H1 (cell line): ENCODE measurements around the gene HDAC2. TPM values are rescaled to one million over a fixed set of nuclear protein-coding genes. Genes with fewer than 3 reads are reported as not detected.

Source experiments
- CTCF ChIA-PET: fragments of 300-600 bp; sonication (Branson Sonifier 250); formaldehyde crosslinking; loops from one replicate; lab custom pipeline; 2021; ENCODE audit not compliant: partially characterized antibody; lab: Charles Lee
- POLR2A ChIA-PET: fragments of 300-600 bp; sonication (Branson Sonifier 250); formaldehyde crosslinking; loops from one replicate; lab custom pipeline; 2021; ENCODE audit warnings: inconsistent platforms; ENCODE audit not compliant: partially characterized antibody; lab: Charles Lee
- DNase-seq, 2 experiments: peaks; one replicate each; pipeline versions ENCODE4 v3.0.0 to v3.0.0-alpha.2; 2010 to 2022; ENCODE audit warnings: low spot score in 2 of 2, low read depth in 1 of 2, mixed read lengths in 1 of 2
- FAIRE-seq: peaks from 2 replicates; lab custom pipeline; 2011; peaks lifted over from hg19 to GRCh38; lab: Jason Lieb, UNC
- H2AFZ ChIP-seq: 2 replicates; pipeline ENCODE4 v1.8.1; 2012; ENCODE audit warnings: low read length, inconsistent platforms
- H2AK5ac ChIP-seq: 2 replicates; pipeline ENCODE4 v1.6.1; 2013; ENCODE audit warnings: low read depth, low read length
- H2BK120ac ChIP-seq: replicated peaks from 2 replicates; pipeline ENCODE3; 2013; ENCODE audit warnings: low read depth, low read length, inconsistent platforms
- H2BK12ac ChIP-seq: 2 replicates; pipeline ENCODE4 v1.6.1; 2013; ENCODE audit warnings: low read depth, low read length
- H2BK15ac ChIP-seq: 2 replicates; pipeline ENCODE4 v1.6.1; 2013; ENCODE audit warnings: low read length
- H2BK20ac ChIP-seq: 2 replicates; pipeline ENCODE4 v1.6.1; 2013; ENCODE audit warnings: low read length
- H2BK5ac ChIP-seq: 2 replicates; pipeline ENCODE4 v1.6.1; 2013; ENCODE audit warnings: low read depth, low read length
- H3K14ac ChIP-seq: 2 replicates; pipeline ENCODE4 v1.6.1; 2013; ENCODE audit warnings: inconsistent platforms; ENCODE audit not compliant: insufficient read length
- H3K18ac ChIP-seq: 2 replicates; pipeline ENCODE4 v1.6.1; 2013; ENCODE audit warnings: low read length; ENCODE audit errors: extremely low read depth
- H3K23ac ChIP-seq: 2 replicates; pipeline ENCODE4 v1.6.1; 2013; ENCODE audit warnings: inconsistent platforms; ENCODE audit not compliant: insufficient read length
- H3K23me2 ChIP-seq: 2 replicates; pipeline ENCODE4 v1.6.1; 2013; ENCODE audit warnings: low read depth, low read length
- H3K27ac ChIP-seq: 2 replicates; pipeline ENCODE4 v1.6.1; 2011; ENCODE audit warnings: low read depth, low read length, inconsistent platforms
- H3K27me3 ChIP-seq, 4 experiments: replicated peaks in 1 of 4; 1 replicate in 1 of 4; 2 replicates in 3 of 4; pipeline versions ENCODE4 v1.6.1 to v1.8.1; 2011 to 2013; ENCODE audit warnings: low read length in 3 of 4, mild to moderate bottlenecking in 3 of 4, inconsistent platforms in 2 of 4, mixed read lengths in 2 of 4, moderate library complexity in 1 of 4; ENCODE audit not compliant: control insufficient read depth in 3 of 4, insufficient read depth in 3 of 4; ENCODE audit errors: extremely low read depth in 1 of 4
- H3K36me3 ChIP-seq, 4 experiments: 2 replicates each; pipeline versions ENCODE4 v1.6.1 to v1.8.1; 2011 to 2013; ENCODE audit warnings: mild to moderate bottlenecking in 4 of 4, low read length in 3 of 4, moderate library complexity in 2 of 4, control low read depth in 1 of 4, inconsistent platforms in 1 of 4; ENCODE audit not compliant: insufficient read depth in 4 of 4, control insufficient read depth in 2 of 4
- H3K4ac ChIP-seq: replicated peaks from 2 replicates; pipeline ENCODE3; 2013; ENCODE audit warnings: low read length, low read depth, mixed read lengths, inconsistent platforms; ENCODE audit not compliant: insufficient read length
- H3K4me1 ChIP-seq, 4 experiments: replicated peaks in 1 of 4; 1 replicate in 1 of 4; 2 replicates in 3 of 4; pipeline versions ENCODE4 v1.6.1 to v1.8.1; 2011 to 2013; ENCODE audit warnings: low read length in 3 of 4, inconsistent platforms in 2 of 4, mixed read lengths in 1 of 4; ENCODE audit not compliant: insufficient read depth in 4 of 4, control insufficient read depth in 3 of 4
- H3K4me2 ChIP-seq, 2 experiments: 2 replicates each; pipeline versions ENCODE4 v1.6.1 to v1.8.1; 2011 to 2013; ENCODE audit warnings: low read depth in 2 of 2, low read length in 2 of 2, control low read depth in 1 of 2, inconsistent platforms in 1 of 2, mild to moderate bottlenecking in 1 of 2; ENCODE audit not compliant: insufficient read depth in 1 of 2
- H3K4me3 ChIP-seq, 4 experiments: fragments of 200-600, 300-600 bp in 1 of 4; sonication (generic), shearing (Covaris generic), sonication (Bioruptor Twin) in 1 of 4; 2 replicates each; pipeline versions ENCODE4 v1.5.1 to v1.8.1; 2011 to 2016; ENCODE audit warnings: low read length in 4 of 4, low read depth in 3 of 4, control low read depth in 2 of 4, inconsistent platforms in 2 of 4, mild to moderate bottlenecking in 2 of 4, mixed read lengths in 1 of 4, moderate library complexity in 1 of 4; ENCODE audit not compliant: insufficient read depth in 2 of 4; ENCODE audit errors: extremely low read depth in 1 of 4
- H3K56ac ChIP-seq: replicated peaks from 2 replicates; pipeline ENCODE3; 2013; ENCODE audit warnings: low read depth, mild to moderate bottlenecking, mixed read lengths, low read length, inconsistent platforms; ENCODE audit not compliant: insufficient read length
- H3K79me1 ChIP-seq: 2 replicates; pipeline ENCODE4 v1.6.1; 2013; ENCODE audit warnings: low read depth, low read length, control low read depth
- H3K79me2 ChIP-seq, 2 experiments: 2 replicates each; pipeline versions ENCODE4 v1.6.1 to v1.8.1; 2012 to 2013; ENCODE audit warnings: low read length in 2 of 2, mild to moderate bottlenecking in 2 of 2, inconsistent platforms in 1 of 2; ENCODE audit not compliant: insufficient read depth in 2 of 2, control insufficient read depth in 1 of 2
- H3K9ac ChIP-seq, 4 experiments: replicated peaks in 1 of 4; 1 replicate in 1 of 4; 2 replicates in 3 of 4; pipeline versions ENCODE4 v1.6.1 to v1.8.1; 2011 to 2013; ENCODE audit warnings: low read depth in 3 of 4, low read length in 3 of 4, control low read depth in 2 of 4, mild to moderate bottlenecking in 2 of 4, moderate library complexity in 2 of 4, inconsistent platforms in 1 of 4; ENCODE audit errors: extremely low read depth in 1 of 4
- H3K9me3 ChIP-seq, 2 experiments: 2 replicates each; pipeline versions ENCODE4 v1.6.1 to v1.8.1; 2012 to 2013; ENCODE audit warnings: mild to moderate bottlenecking in 2 of 2, moderate library complexity in 2 of 2, control low read depth in 1 of 2, inconsistent platforms in 1 of 2, low read depth in 1 of 2, low read length in 1 of 2, mixed read lengths in 1 of 2; ENCODE audit not compliant: insufficient read depth in 2 of 2
- H4K20me1 ChIP-seq, 2 experiments: replicated peaks in 1 of 2; 2 replicates each; pipeline versions ENCODE3 to v1.8.1; 2011 to 2013; ENCODE audit warnings: inconsistent platforms in 2 of 2, low read length in 2 of 2, mild to moderate bottlenecking in 1 of 2; ENCODE audit not compliant: insufficient read depth in 2 of 2, control insufficient read depth in 1 of 2
- H4K5ac ChIP-seq: 2 replicates; pipeline ENCODE4 v1.6.1; 2013; ENCODE audit warnings: low read length, low read depth, mixed read lengths, inconsistent platforms; ENCODE audit not compliant: insufficient read length
- H4K8ac ChIP-seq: 2 replicates; pipeline ENCODE4 v1.8.0; 2013; ENCODE audit warnings: mild to moderate bottlenecking, moderate library complexity, low read length, inconsistent platforms; ENCODE audit not compliant: insufficient read depth; ENCODE audit errors: extremely low read depth
- H4K91ac ChIP-seq: replicated peaks from 2 replicates; pipeline ENCODE3; 2013; ENCODE audit warnings: low read length, mixed read lengths, inconsistent platforms; ENCODE audit not compliant: insufficient read length
- BACH1 ChIP-seq: IDR thresholded peaks from 2 replicates; pipeline ENCODE4 v1.6.1; 2012; ENCODE audit warnings: low read length, improper control_type of control experiment
- EGR1 ChIP-seq: IDR thresholded peaks from 2 replicates; pipeline ENCODE4 v1.6.1; 2011; ENCODE audit warnings: low read depth, low read length, borderline replicate concordance
- EZH2 ChIP-seq: fragments of 200-600 bp; sonication (generic); IDR thresholded peaks from 2 replicates; pipeline ENCODE4 v1.7.1; 2012; ENCODE audit warnings: low read depth, mild to moderate bottlenecking, moderate library complexity, low read length, inconsistent platforms; ENCODE audit not compliant: severe bottlenecking
- KDM5A ChIP-seq: fragments of 200-600 bp; IDR thresholded peaks from 2 replicates; pipeline ENCODE4 v1.7.1; 2012; ENCODE audit warnings: mild to moderate bottlenecking, low read length, inconsistent platforms, mixed read lengths
- YY1 ChIP-seq: IDR thresholded peaks from 2 replicates; pipeline ENCODE4 v1.6.1; 2011; ENCODE audit warnings: low read depth, mild to moderate bottlenecking, low read length
- WGBS, 2 experiments: shearing (Covaris generic) in 1 of 2; methylation state at CpG; one replicate each; pipeline versions ENCODE4 v1.1.6 to v1.1.7; 2013 to 2015; ENCODE audit warnings: low lambda C conversion rate in 2 of 2, mixed read lengths in 2 of 2, inconsistent platforms in 1 of 2, low coverage in 1 of 2, missing lambda C conversion rate in 1 of 2; ENCODE audit not compliant: insufficient replicate concordance in 2 of 2, insufficient coverage in 1 of 2, insufficient read length in 1 of 2; ENCODE audit errors: extremely low coverage in 1 of 2, missing lambda C conversion rate in 1 of 2; 5-methylcytosine and 5-hydroxymethylcytosine counted together
- polyA plus RNA-seq, 7 experiments: library from polyadenylated mRNA; depleted of rRNA in 3 of 7; stranded (reverse) in 5 of 7; unstranded in 2 of 7; fragments of >200 nt in 5 of 7; fragments of 200-250 nt in 2 of 7; gene quantifications; 1 replicate in 5 of 7; 2 replicates in 1 of 7; 4 replicates in 1 of 7; pipeline versions ENCODE4 v1.2.1 to v1.2.3, GENCODE V29; 2011 to 2013; ENCODE audit warnings: missing spikeins in 2 of 7, mixed read lengths in 2 of 7
- total RNA-seq: library from RNA; stranded (reverse); fragmentation: NEBNext Ultra II Directional; extraction: Animal tissue kit (Norgen Biotek cat#: 25700); gene quantifications from 2 replicates; pipeline ENCODE4 v1.2.1, GENCODE V29; 2021

The HDAC2 gene
- total and polyA plus RNA-seq, 2 of the 8 experiments (the other 6 are each of a cell fraction or from before 2014, with no cell fraction given) = 323 to 374 TPM

DNA sequence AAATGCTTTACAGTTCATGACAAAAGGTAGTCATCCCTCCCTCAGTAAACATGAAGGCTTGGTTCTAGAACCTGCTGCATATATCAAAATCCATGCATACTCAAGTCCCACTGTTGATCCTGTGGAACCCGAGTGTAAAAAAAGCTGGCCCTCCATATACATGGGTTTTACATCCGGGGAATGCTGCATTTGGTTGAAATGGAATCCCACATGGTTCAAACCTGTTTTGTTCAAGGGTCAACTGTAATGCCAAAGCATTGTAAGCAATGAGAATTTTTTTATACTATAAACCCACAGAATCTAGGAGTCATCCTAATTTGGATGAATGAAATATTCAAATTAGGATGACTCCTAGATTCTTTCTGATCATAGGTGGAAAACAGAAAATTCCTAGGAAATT lies 5.9 kb upstream of the HDAC2 start:
- Histone ChIP-seq H4K91ac (no peak overlapping the region), H2BK5ac (no peak overlapping the region), H3K18ac (no peak overlapping the region), H3K4me3 (no peak overlapping the region), H3K79me1 (no peaks in the 10 kb centered on the region), H3K9ac (no peak overlapping the region), H3K14ac (no peak overlapping the region), H2BK120ac (no peak overlapping the region), H3K23me2 (no peaks in the 10 kb centered on the region), H3K23ac (no peak overlapping the region), H2BK12ac (no peak overlapping the region), H3K27me3 (peaks cover 0 to 2% (median under 1%) of the 10 kb centered on the region in 4 experiments; a peak in 2 of 7 replicates), H3K4ac (no peak overlapping the region), H2BK15ac (no peak overlapping the region), H2AK5ac (no peak overlapping the region), H4K5ac (no peak overlapping the region), H2BK20ac (no peak overlapping the region), H3K79me2 (0 out of 4 replicates have a peak, but pooled peaks cover 0 to under 1% of the 10 kb centered on the region in 2 experiments), H2AFZ (no peak overlapping the region), H3K4me1 (no peaks in the 10 kb centered on the region; a peak in 1 of 7 replicates), H4K20me1 (no peaks in the 10 kb centered on the region), H3K36me3 (no peaks in the 10 kb centered on the region), H3K27ac (no peak overlapping the region), H4K8ac (no peak overlapping the region), H3K4me2 (no peak overlapping the region), H3K9me3 (no peaks in the 10 kb centered on the region), H3K56ac (no peak overlapping the region)
- TF ChIP-seq BACH1 = no peak
- TF ChIP-seq YY1 = no peak
- TF ChIP-seq EGR1 = no peak
- TF ChIP-seq EZH2 = no peak
- no peak for TF ChIP-seq KDM5A
- WGBS, 2 experiments = 100% methylated on average over 2 of the region's 2 CpGs; no CpG with 5 or more reads in 1 of the 2 experiments
- FAIRE-seq = no peak
- no peak for DNase-seq
- ChIA-PET POLR2A (interaction anchor here (2.2 kb wide), 1 partner anchor 9 kb away, joined by 5 read pairs; no protein-coding TSS in a partner anchor), CTCF (interaction anchor here (1.6 kb wide), 1 partner anchor 9 kb away, joined by 5 read pairs; no protein-coding TSS in a partner anchor)
